HG02763 (cell line): ENCODE measurements around the gene CLBA1.

ENCODE experiments used
- ATAC-seq: cut with Tn5 transposase; IDR thresholded peaks from one replicate; pipeline ENCODE4 v1.9.1; 2021; ENCODE audit warnings: mild to moderate bottlenecking, moderate library complexity; ENCODE audit not compliant: unreplicated experiment

Gene CLBA1

DNA sequence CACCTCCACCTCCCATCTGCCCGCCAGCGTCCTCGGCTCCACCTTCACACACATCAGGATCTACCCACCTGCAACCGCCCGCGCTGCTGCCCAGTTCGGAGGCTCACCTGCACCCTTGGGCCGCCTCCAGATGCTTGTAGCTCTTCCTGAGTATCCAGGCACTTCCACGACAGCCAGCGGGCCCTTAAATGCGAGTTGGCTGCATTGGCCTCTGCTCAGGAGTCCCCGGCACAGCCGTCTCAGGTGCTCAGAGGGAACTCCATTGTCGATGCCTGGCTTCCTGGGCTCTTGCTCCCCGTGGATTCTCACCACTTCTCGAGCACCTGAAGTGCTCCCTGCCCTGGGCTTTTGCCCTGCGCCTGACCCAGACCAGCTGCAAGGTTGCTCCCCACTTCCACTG lies 57.2 kb downstream of the CLBA1 start:
- ATAC-seq = no peak

GRCh38 chr14:105043641-105044040 lies 58.1 kb downstream of the CLBA1 start:
- no peak for ATAC-seq
